ENCODE data around the gene OSBPL7.

The OSBPL7 gene

DNA sequence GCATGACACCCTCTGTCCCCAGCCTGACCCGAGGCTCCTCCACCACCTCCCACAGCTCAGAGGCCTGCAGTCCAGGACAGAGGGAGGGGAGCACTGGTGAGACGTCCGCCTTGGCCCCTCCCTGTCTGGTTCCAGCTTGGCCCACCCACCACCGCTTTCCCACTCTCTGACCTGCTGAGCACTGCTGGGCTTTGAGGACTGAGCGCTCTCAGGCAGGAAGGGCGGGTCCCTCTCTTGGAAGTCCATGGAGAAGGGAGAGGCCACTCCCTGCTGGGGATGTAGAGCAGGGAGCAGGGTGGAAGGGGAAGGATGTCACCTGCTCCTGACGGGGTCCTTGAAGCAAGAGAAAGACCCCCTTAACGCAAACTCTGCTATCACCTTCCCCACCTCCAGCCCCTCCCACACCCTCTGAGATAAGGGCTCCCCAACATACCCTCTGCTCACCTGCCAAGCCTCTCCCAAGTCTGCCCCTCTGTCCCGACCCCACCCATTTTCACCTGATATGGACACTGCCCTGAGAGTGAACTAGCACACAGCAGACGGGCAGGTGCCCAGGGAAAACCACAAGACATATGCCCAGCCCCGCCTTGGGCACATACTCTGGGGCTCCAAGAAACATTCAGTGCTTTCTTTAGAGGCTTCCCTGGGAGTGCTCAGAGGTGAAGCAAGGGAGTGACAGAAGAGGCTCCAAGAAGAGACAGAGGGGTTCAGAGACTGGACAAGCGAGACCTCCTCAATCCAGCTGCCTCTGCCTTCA is 1.4 kb downstream of the OSBPL7 start:
- H3K9me3 ChIP-seq (replicated peaks in 1 of 2; ENCODE audit: control insufficient read depth in 2 of 2, insufficient read depth in 1 of 2, low read depth in 1 of 2, low read length in 2 of 2) = no peaks in the 10 kb centered on the region
- H2BK15ac ChIP-seq (ENCODE audit: low read length) = no peak overlapping the region
- H3K79me1 ChIP-seq (ENCODE audit: low read depth, low read length) = peaks cover 4% of the 10 kb centered on the region
- no peak overlapping the region for H3K4me2 ChIP-seq (ENCODE audit: insufficient read depth, low read length, poor library complexity, severe bottlenecking)
- no peak overlapping the region for H3K27ac ChIP-seq (replicated peaks; ENCODE audit: low read length)
- H3K23ac ChIP-seq (ENCODE audit: low read depth, low read length, poor library complexity) = no peak overlapping the region
- H2AK5ac ChIP-seq (ENCODE audit: low read depth, low read length) = no peak overlapping the region
- H2AFZ ChIP-seq (ENCODE audit: low read length) = no peak overlapping the region
- DNase-seq (ENCODE audit: low spot score) = no peak
- no peak overlapping the region for H3K14ac ChIP-seq (ENCODE audit: low read length)
- H3K36me3 ChIP-seq (replicated peaks in 1 of 2; ENCODE audit: control insufficient read depth in 2 of 2, insufficient read depth in 2 of 2, low read length in 2 of 2) = peaks cover 18 to 19% of the 10 kb centered on the region in 2 donors
- H3K4me1 ChIP-seq (ENCODE audit: control insufficient read depth in 2 of 2, insufficient read depth in 1 of 2, low read depth in 1 of 2, low read length in 2 of 2) = peaks cover 7 to 9% of the 10 kb centered on the region in 2 donors
- peak overlapping the region in 1 of 2 donors; percentile 94 for H3K4me3 ChIP-seq (ENCODE audit: low read length in 2 of 2)
- H3K9ac ChIP-seq (ENCODE audit: low read depth, low read length, poor library complexity) = no peak overlapping the region
- no peak overlapping the region for H2BK5ac ChIP-seq (ENCODE audit: low read length)
- no peak overlapping the region for H3K4ac ChIP-seq (ENCODE audit: low read length)
- WGBS, 2 donors (ENCODE audit: extremely low coverage in 2 of 2, insufficient read length in 2 of 2, insufficient replicate concordance in 1 of 2) = no CpG with 5 or more reads among the region's 12 CpGs
- H4K91ac ChIP-seq (ENCODE audit: low read depth, low read length, poor library complexity) = no peak overlapping the region
- no peak overlapping the region for H3K18ac ChIP-seq (ENCODE audit: low read length)
- no peaks in the 10 kb centered on the region for H3K27me3 ChIP-seq (ENCODE audit: control insufficient read depth in 3 of 3, insufficient read depth in 3 of 3, low read depth in 1 of 3, low read length in 3 of 3)
- no peak overlapping the region for H2BK12ac ChIP-seq (ENCODE audit: low read length)
- H4K8ac ChIP-seq (ENCODE audit: low read depth, low read length) = no peak overlapping the region
- H2BK120ac ChIP-seq (ENCODE audit: low read depth, low read length) = no peak overlapping the region

DNA sequence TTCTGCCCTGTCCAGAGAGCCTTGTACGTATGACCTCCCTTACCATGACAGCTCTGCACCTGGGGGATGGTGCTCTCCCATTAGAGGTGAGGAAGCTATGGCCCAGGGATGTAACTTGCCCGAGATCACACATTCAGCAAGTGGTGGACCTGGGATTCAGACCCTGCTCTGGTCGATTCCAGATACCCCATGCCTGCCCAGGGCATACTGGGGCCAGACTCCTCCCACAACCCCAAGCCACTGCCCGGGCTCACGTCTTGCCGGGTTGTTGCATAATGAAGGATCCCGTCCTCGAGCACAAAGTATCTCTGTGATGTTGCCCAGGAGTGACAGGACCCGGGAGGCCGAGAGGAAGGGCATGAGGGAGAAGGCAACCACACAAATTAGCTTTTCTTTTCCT is 2.1 kb downstream of the OSBPL7 start:
- Histone ChIP-seq H2AK5ac (ENCODE audit: low read depth, low read length) (no peak overlapping the region), H3K9ac (ENCODE audit: low read depth, low read length, poor library complexity) (no peak overlapping the region), H4K8ac (ENCODE audit: low read depth, low read length) (no peak overlapping the region), H3K79me1 (ENCODE audit: low read depth, low read length) (peaks cover 4% of the 10 kb centered on the region), H4K91ac (ENCODE audit: low read depth, low read length, poor library complexity) (no peak overlapping the region), H3K36me3 (replicated peaks in 1 of 2; ENCODE audit: control insufficient read depth in 2 of 2, insufficient read depth in 2 of 2, low read length in 2 of 2) (peaks cover 18 to 21% of the 10 kb centered on the region in 2 donors), H3K18ac (ENCODE audit: low read length) (no peak overlapping the region), H2AFZ (ENCODE audit: low read length) (no peak overlapping the region), H3K4me2 (ENCODE audit: insufficient read depth, low read length, poor library complexity, severe bottlenecking) (no peak overlapping the region), H2BK5ac (ENCODE audit: low read length) (no peak overlapping the region), H2BK12ac (ENCODE audit: low read length) (no peak overlapping the region), H3K4me1 (ENCODE audit: control insufficient read depth in 2 of 2, insufficient read depth in 1 of 2, low read depth in 1 of 2, low read length in 2 of 2) (peaks cover 7 to 9% of the 10 kb centered on the region in 2 donors), H3K4ac (ENCODE audit: low read length) (no peak overlapping the region), H3K27me3 (ENCODE audit: control insufficient read depth in 3 of 3, insufficient read depth in 3 of 3, low read depth in 1 of 3, low read length in 3 of 3) (no peaks in the 10 kb centered on the region), H3K27ac (replicated peaks; ENCODE audit: low read length) (no peak overlapping the region), H3K14ac (ENCODE audit: low read length) (no peak overlapping the region), H2BK15ac (ENCODE audit: low read length) (no peak overlapping the region), H2BK120ac (ENCODE audit: low read depth, low read length) (no peak overlapping the region), H3K23ac (ENCODE audit: low read depth, low read length, poor library complexity) (no peak overlapping the region), H3K9me3 (replicated peaks in 1 of 2; ENCODE audit: control insufficient read depth in 2 of 2, insufficient read depth in 1 of 2, low read depth in 1 of 2, low read length in 2 of 2) (no peaks in the 10 kb centered on the region), H3K4me3 (ENCODE audit: low read length in 2 of 2) (no peak overlapping the region)
- no peak for DNase-seq (ENCODE audit: low spot score)
- no CpG with 5 or more reads among the region's 10 CpGs for WGBS, 2 donors (ENCODE audit: extremely low coverage in 2 of 2, insufficient read length in 2 of 2, insufficient replicate concordance in 1 of 2)

GRCh38 chr17:47818002-47818695 is 3.4 kb downstream of the OSBPL7 start:
- Histone ChIP-seq H3K9ac (ENCODE audit: low read depth, low read length, poor library complexity) (peak overlapping the region; percentile 38), H2AK5ac (ENCODE audit: low read depth, low read length) (no peak overlapping the region), H3K36me3 (replicated peaks in 1 of 2; ENCODE audit: control insufficient read depth in 2 of 2, insufficient read depth in 2 of 2, low read length in 2 of 2) (peaks cover 7 to 8% of the 10 kb centered on the region in 2 donors), H2BK120ac (ENCODE audit: low read depth, low read length) (no peak overlapping the region), H3K18ac (ENCODE audit: low read length) (no peak overlapping the region), H3K27ac (replicated peaks; ENCODE audit: low read length) (no peak overlapping the region), H3K9me3 (replicated peaks in 1 of 2; ENCODE audit: control insufficient read depth in 2 of 2, insufficient read depth in 1 of 2, low read depth in 1 of 2, low read length in 2 of 2) (no peaks in the 10 kb centered on the region), H3K14ac (ENCODE audit: low read length) (no peak overlapping the region), H3K23ac (ENCODE audit: low read depth, low read length, poor library complexity) (no peak overlapping the region), H4K91ac (ENCODE audit: low read depth, low read length, poor library complexity) (no peak overlapping the region), H3K4ac (ENCODE audit: low read length) (no peak overlapping the region), H2AFZ (ENCODE audit: low read length) (no peak overlapping the region), H3K27me3 (ENCODE audit: control insufficient read depth in 3 of 3, insufficient read depth in 3 of 3, low read depth in 1 of 3, low read length in 3 of 3) (no peaks in the 10 kb centered on the region), H3K79me1 (ENCODE audit: low read depth, low read length) (peaks cover 4% of the 10 kb centered on the region), H3K4me2 (ENCODE audit: insufficient read depth, low read length, poor library complexity, severe bottlenecking) (no peak overlapping the region), H2BK5ac (ENCODE audit: low read length) (no peak overlapping the region), H3K4me3 (ENCODE audit: low read length in 2 of 2) (no peak overlapping the region), H2BK12ac (ENCODE audit: low read length) (no peak overlapping the region), H2BK15ac (ENCODE audit: low read length) (no peak overlapping the region), H4K8ac (ENCODE audit: low read depth, low read length) (no peak overlapping the region), H3K4me1 (ENCODE audit: control insufficient read depth in 2 of 2, insufficient read depth in 1 of 2, low read depth in 1 of 2, low read length in 2 of 2) (peaks cover 7 to 9% of the 10 kb centered on the region in 2 donors)
- no peak for DNase-seq (ENCODE audit: low spot score)
- WGBS, 2 donors (ENCODE audit: extremely low coverage in 2 of 2, insufficient read length in 2 of 2, insufficient replicate concordance in 1 of 2) = no CpG with 5 or more reads among the region's 11 CpGs

DNA sequence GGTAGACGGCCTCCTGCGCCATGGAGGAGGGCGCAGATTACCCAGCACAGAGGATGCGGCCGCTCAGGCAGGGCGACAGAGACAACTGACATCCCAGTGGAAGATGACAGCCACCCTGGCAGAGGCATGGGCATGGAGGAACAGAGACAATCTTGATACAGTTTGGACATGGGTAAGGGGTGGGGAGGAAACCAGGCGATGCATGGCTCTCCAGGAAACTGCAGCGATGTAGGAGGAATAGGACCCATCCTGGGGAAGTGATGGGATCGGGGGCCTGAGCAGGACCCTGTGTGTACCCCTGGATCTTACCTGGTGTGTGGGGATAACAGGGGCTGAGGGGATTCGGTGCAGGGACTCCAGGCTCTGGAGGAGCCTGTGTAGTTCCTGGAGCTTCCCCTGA is 4.6 kb downstream of the OSBPL7 start:
- H3K14ac ChIP-seq (ENCODE audit: low read length) = no peak overlapping the region
- peaks cover 5 to 7% of the 10 kb centered on the region in 2 donors for H3K4me1 ChIP-seq (ENCODE audit: control insufficient read depth in 2 of 2, insufficient read depth in 1 of 2, low read depth in 1 of 2, low read length in 2 of 2)
- H3K4ac ChIP-seq (ENCODE audit: low read length) = no peak overlapping the region
- H3K9me3 ChIP-seq (replicated peaks in 1 of 2; ENCODE audit: control insufficient read depth in 2 of 2, insufficient read depth in 1 of 2, low read depth in 1 of 2, low read length in 2 of 2) = no peaks in the 10 kb centered on the region
- no peaks in the 10 kb centered on the region for H3K27me3 ChIP-seq (ENCODE audit: control insufficient read depth in 3 of 3, insufficient read depth in 3 of 3, low read depth in 1 of 3, low read length in 3 of 3)
- no peak overlapping the region for H4K91ac ChIP-seq (ENCODE audit: low read depth, low read length, poor library complexity)
- H3K4me2 ChIP-seq (ENCODE audit: insufficient read depth, low read length, poor library complexity, severe bottlenecking) = no peak overlapping the region
- H4K8ac ChIP-seq (ENCODE audit: low read depth, low read length) = no peak overlapping the region
- H2AFZ ChIP-seq (ENCODE audit: low read length) = no peak overlapping the region
- no peak overlapping the region for H2BK12ac ChIP-seq (ENCODE audit: low read length)
- peak overlapping the region; percentile 70 for H3K9ac ChIP-seq (ENCODE audit: low read depth, low read length, poor library complexity)
- H2BK120ac ChIP-seq (ENCODE audit: low read depth, low read length) = no peak overlapping the region
- no CpG with 5 or more reads among the region's 10 CpGs for WGBS, 2 donors (ENCODE audit: extremely low coverage in 2 of 2, insufficient read length in 2 of 2, insufficient replicate concordance in 1 of 2)
- peaks cover 4% of the 10 kb centered on the region for H3K79me1 ChIP-seq (ENCODE audit: low read depth, low read length)
- H3K36me3 ChIP-seq (replicated peaks in 1 of 2; ENCODE audit: control insufficient read depth in 2 of 2, insufficient read depth in 2 of 2, low read length in 2 of 2) = peaks cover 7 to 8% of the 10 kb centered on the region in 2 donors
- DNase-seq (ENCODE audit: low spot score) = no peak
- no peak overlapping the region for H3K4me3 ChIP-seq (ENCODE audit: low read length in 2 of 2)
- no peak overlapping the region for H3K27ac ChIP-seq (replicated peaks; ENCODE audit: low read length)
- H2AK5ac ChIP-seq (ENCODE audit: low read depth, low read length) = no peak overlapping the region
- no peak overlapping the region for H3K23ac ChIP-seq (ENCODE audit: low read depth, low read length, poor library complexity)
- H2BK15ac ChIP-seq (ENCODE audit: low read length) = no peak overlapping the region
- no peak overlapping the region for H3K18ac ChIP-seq (ENCODE audit: low read length)
- H2BK5ac ChIP-seq (ENCODE audit: low read length) = no peak overlapping the region
